Fibroblast of the aortic adventitia (primary cell): ENCODE data around the gene SLX4. TPM values are rescaled to one million over a fixed set of nuclear protein-coding genes. Genes with fewer than 3 reads are reported as not detected.
A peak's percentile ranks its signal among the peaks of the same experiment; 100 is the strongest.
"Not testable (repeated sequence)": the region's sequence is repeated elsewhere in the genome, so short reads cannot be mapped to it uniquely, and the experiment has no call there.

Source experiments
- DNase-seq: peaks from one replicate; pipeline ENCODE4 v3.0.0-alpha.2; 2010; ENCODE audit warnings: low read depth
- H3K4me3 ChIP-seq: 2 replicates; pipeline ENCODE4 v1.5.1; 2011; ENCODE audit warnings: low read depth, mild to moderate bottlenecking, control low read depth, low read length, moderate library complexity
- total RNA-seq: library from RNA; depleted of rRNA; stranded (reverse); fragments of >200 nt; gene quantifications from 2 replicates; pipeline ENCODE4 v1.2.3, GENCODE V29; 2012; ENCODE audit warnings: low replicate concordance
- TF ChIP-seq, protein P1 (sequence below): IDR thresholded peaks from 2 replicates; pipeline ENCODE4 v1.5.1; 2011; ENCODE audit warnings: mild to moderate bottlenecking, low read length, control low read depth, inconsistent platforms; ENCODE audit not compliant: insufficient read depth

SLX4 gene
- total RNA-seq, 1 donor, result 7.0 TPM

DNA sequence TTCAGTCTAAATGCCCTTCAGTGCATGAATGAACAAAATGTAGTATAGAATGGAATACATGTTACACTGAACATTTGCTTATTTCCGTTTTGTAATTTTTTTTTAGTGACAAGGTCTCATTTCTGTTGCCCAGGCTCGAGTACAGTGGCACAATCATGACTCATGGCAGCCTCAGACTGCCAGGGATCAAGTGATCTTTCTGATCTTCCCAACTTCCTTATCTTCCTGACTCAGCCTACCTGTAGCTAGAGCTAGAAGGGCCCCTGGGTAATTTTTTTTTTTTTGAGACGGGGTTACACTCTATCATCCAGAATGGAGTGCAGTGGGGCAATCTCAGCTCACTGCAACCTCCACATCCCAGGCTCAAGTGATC lies 7.3 kb upstream of the SLX4 start:
- DNase-seq, result no peak
- TF ChIP-seq, protein P1, sequence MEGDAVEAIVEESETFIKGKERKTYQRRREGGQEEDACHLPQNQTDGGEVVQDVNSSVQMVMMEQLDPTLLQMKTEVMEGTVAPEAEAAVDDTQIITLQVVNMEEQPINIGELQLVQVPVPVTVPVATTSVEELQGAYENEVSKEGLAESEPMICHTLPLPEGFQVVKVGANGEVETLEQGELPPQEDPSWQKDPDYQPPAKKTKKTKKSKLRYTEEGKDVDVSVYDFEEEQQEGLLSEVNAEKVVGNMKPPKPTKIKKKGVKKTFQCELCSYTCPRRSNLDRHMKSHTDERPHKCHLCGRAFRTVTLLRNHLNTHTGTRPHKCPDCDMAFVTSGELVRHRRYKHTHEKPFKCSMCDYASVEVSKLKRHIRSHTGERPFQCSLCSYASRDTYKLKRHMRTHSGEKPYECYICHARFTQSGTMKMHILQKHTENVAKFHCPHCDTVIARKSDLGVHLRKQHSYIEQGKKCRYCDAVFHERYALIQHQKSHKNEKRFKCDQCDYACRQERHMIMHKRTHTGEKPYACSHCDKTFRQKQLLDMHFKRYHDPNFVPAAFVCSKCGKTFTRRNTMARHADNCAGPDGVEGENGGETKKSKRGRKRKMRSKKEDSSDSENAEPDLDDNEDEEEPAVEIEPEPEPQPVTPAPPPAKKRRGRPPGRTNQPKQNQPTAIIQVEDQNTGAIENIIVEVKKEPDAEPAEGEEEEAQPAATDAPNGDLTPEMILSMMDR, result no peak
- H3K4me3 ChIP-seq, result no peak overlapping the region

DNA sequence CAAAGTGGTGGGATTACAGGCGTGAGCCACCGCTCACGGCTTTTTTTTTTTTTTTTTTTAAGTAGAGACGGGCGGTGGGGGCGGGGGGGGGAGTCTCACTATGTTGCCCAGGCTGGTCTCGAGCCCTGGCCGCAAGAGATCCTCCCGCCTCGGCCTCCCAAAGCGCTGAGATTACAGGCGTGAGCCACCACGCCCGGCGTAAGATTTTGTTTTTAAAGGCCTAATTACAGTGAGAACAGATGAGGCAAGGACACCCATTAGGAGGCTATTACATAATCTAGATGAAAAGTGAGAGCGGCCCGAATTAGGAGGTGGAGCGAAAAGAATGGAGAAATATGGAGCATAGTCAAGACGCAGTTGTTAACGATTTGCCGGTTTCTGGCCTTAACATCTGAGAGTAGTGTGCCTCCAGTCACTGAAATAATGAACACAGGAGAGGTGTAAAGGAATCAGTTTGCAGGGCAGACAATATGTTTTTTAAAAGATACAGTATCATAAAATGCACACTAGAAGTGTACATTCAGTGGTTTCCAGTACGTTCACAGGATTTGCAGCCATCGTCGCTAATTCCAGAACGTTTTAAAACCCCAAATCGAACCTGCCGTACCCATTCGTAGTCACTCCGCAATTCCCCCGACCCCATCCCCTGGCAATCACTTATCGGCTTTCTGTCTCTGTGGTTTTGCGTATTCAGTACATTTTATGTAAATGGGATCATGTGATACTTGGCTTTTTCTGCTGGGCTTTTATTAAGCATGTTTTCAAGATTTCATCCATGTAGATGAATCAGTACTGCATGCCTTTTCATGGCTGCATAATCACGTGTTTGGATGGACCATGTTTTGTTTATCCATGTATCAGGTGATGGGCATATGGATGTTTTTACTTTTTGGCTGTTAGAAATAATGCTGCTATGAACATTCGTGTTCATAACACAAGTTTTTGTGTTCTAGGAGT lies 1.4 kb upstream of the SLX4 start:
- H3K4me3 ChIP-seq, result peak overlapping the region; percentile 99
- DNase-seq, result no peak

DNA sequence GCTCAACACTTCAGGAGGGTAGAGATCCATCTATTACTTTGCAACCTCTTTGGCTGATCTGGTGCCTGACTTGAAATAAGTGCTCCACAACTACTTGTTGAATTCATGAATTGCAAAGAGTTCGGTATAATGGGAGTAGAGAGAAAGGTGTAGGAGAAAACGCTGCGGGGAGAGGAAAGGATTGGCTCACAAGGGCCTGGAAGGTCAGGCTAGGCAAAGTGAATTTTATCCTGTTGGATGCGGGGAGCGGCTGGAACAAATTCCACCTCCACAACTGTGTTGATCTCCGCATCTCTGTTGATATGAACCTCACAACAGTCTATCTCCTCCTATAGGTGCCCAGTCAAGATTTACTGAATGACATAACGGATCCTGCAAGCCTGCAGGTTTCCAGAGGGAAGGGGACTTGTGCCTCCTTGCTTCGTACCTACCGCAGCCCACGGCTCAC lies 684 bp downstream of the SLX4 start:
- peak; percentile 5 for DNase-seq
- TF ChIP-seq, protein P1, result no peak
- H3K4me3 ChIP-seq, result peak overlapping the region; percentile 83

More for the DNA sequence above, 1.4 kb upstream of the SLX4 start:
- TF ChIP-seq, protein P1, result no peak

DNA sequence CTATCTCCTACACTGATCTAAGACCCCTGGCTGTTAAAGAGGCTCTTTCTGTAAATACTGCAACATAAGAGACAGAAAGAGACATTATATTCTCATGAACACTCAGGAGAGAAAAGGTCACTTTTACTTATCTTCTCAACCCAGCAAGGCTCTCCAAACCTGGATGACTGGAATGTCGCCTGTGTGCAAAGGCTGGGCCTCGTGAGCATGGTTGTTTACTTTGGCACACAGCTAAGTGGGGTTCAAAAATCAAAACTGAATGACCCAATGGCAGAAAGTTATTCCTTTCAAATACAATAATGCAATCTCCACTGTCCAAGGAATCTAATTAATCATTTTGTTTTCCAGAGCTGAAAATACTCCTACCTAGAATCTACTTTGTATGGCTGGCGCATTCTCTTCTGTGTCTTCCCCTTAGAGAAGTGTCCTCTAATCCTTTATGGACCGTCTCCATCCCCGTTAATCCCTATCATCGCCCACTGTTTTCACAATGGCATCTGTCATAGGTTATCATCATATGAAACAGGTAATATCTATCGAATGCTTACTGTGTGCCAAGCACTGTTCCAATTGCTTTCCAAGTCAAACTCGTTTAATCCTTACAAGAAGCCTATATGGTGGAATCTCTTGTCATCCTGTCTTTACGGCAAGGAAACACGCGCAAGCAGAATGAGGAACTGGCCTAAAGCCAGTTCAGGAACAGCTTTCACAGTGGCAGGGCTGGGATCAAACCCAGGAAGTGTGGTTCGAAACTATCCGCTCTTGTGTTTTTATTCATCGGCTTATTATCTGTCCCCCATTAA lies 1.3 kb downstream of the SLX4 start:
- H3K4me3 ChIP-seq, result peak overlapping the region; percentile 83
- no peak for DNase-seq
- TF ChIP-seq, protein P1, result no peak

DNA sequence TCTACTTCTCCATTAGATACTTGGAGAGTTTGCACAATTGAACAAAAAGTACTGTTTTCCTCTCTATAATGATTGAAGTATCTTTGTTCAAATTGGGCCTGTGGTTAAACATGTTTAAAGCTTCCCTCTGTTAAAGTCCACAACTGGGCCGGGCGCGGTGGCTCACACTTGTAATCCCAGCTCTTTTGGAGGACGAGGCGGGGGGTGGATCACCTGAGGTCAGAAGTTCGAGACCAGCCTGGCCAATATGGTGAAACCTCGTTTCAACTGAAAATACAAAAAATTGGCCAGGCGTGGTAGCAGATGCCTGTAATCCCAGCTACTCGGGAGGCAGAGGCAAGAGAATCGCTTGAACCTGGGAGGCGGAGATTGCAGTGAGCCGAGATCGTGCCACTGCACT lies 2.4 kb downstream of the SLX4 start:
- H3K4me3 ChIP-seq, DNase-seq: not testable (repeated sequence)

DNA sequence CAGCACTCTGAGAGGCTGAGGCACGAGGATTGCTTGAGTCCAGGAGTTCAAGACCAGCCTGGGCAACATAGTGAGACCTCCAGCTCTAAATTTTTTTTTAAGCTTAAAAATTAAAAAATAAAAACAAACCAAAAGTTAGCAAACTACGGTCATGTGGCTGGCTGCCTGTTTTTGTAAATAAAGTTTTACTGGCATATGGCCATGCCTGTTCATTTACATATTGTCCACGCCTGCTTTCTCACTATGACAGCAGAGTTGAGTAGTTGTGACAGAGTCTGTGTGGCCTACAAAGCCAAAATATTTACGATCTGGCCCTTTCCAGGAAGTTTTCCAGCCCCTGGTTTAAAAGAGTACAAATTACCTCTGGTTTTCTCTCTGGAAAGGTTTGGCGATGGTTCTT lies 3.3 kb downstream of the SLX4 start:
- no peak overlapping the region for H3K4me3 ChIP-seq
- DNase-seq, result no peak
- TF ChIP-seq, protein P1, result no peak

DNA sequence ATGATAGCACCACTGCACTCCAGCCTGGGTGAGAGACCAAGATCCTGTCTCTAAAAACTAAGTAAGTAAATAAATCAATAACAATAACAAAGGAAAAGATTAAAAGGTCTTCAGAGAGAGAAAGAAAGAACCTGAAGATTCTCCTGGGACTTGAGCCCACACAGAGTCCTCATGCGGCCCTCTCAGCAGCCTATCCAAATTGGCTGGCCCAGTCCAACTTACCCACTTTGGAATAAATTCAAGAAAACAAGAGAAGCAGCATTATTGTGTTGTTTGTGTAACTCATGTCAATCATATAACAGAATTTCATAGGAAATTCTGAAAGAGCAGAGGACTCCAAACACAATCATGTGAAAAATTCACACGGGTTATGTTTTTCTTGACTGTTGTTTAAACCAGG lies 3.8 kb downstream of the SLX4 start:
- TF ChIP-seq, protein P1, result no peak
- no peak for DNase-seq
- no peak overlapping the region for H3K4me3 ChIP-seq
